HPDE6-E6E7 (cell line): ENCODE measurements around the gene ZMYND8.
A peak's percentile ranks its signal among the peaks of the same experiment; 100 is the strongest.
"Not testable (repeated sequence)": the region's sequence is repeated elsewhere in the genome, so short reads cannot be mapped to it uniquely, and the experiment has no call there.

ENCODE experiments used
- DNase-seq: peaks from one replicate; pipeline ENCODE4 v3.0.0; 2011; ENCODE audit warnings: missing footprints; ENCODE audit errors: extremely low spot score

Gene ZMYND8

DNA sequence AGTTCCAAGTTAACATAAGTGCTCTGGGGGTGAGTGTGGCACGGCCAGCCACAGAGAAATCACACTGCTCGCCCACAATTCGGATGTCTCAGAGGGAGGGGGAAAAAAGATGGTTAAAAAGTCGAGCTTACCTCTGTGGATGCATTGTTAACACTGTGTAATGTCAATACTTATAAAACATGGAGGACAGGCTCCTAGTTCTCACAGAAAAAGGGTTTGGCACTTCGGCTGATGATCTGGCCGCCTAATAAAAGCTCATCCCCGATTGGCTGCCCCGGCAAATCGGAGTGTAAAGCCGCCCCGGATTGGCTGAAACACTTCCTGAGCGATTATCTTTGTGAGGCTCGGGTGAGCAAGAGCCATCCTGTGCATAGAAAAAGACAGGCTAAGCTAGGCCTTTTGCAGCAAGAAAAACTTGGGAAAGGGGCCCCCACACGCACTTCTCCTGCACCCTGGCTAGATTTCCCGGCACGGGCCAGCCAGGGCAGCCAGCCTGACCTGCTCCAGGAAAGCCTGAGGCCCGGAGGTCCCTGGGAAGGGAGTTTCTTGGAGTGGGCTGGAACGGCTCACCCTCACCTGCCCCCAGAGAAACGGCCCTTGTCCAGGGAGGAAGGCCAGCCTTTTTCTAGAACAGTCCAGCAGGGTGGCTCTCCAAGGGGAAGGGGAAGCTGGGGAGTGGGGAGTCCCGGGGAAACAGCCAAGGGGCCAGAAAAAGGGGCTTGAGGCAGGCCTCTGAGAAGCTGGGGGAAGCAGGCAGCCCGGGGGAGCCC is at the start of gene ZMYND8:
Gene ZMYND8, minus strand, starts transcription at position 174 of the 770 bp plus-strand sequence. Its CDS starts 29 bp downstream, at position 145.
- DNase-seq = peak; percentile 100

- DNase-seq = no peak
Observed at GRCh38 chr20:47405775-47406325, 49.4 kb upstream of the ZMYND8 start.

- no peak for DNase-seq
Observed at GRCh38 chr20:47400685-47401084, 44.2 kb upstream of the ZMYND8 start.

DNA sequence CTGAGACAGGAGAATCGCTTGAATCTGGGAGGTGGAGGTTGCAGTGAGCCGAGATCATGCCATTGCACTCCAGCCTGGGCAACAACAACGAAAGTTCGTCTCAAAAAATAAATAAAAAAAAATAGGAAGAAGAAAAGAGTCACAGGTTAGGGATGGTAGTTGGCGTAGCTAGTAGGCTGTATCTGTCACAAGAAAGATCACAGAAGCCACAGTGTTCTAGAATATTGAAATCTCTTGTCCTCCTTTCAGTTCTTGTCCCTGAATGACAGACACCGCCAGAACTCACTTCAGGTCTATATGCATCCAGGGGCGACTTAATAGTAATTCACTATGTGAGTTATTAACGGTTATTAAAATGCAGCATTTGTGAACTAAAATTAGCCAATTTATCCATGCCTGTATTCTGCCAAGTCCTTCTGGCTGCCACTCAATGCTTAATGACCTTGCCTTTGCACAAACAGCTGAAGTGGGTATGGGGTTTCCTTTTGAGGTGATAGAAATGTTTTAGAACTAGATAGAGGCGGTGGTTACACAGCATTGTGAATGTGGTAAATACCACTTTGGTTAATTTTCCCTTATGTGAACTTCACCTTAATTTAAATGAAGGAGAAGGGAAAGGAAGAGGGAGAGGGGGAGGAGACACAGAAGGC is 41.3 kb upstream of the ZMYND8 start:
- no peak for DNase-seq

- DNase-seq = no peak
Observed at GRCh38 chr20:47396762-47397476, 40.4 kb upstream of the ZMYND8 start.

DNA sequence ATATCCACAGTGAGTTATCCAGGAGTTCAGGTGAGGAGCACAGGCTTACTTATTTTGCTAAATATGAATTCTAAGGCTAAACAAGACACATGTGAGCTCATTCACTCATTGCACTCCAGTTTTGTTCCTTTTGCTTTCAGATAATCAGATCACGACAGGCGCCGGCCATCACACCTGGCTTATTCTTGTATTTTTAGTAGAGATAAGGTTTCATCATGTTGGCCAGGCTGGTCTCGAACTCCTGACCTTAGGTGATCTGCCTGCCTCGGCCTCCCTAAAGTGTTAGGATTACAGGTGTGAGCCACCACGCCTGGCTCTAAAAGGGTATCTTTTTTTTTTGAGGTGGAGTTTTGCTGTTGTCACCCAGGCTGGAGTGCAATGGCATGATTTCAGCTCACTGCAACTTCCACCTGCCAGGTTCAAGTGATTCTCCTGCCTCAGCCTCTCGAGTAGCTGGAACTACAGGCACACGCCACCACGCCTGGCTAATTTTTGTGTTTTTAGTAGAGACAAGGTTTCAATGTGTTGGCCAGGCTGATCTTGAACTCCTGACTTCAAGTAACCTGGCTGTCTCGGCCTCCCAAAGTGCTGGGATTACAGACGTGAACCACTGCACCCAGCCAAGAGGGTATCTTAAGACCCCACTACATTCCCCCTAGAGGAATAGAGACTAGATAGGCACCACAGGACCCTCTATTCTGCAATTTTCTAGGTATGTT is 37.5 kb upstream of the ZMYND8 start:
- not testable (repeated sequence) for DNase-seq

GRCh38 chr20:47392721-47393073 is 36.2 kb upstream of the ZMYND8 start:
- DNase-seq = peak; percentile 99

- peak; percentile 90 for DNase-seq
Observed at GRCh38 chr20:47392015-47392720, 35.7 kb upstream of the ZMYND8 start.

GRCh38 chr20:47391276-47392010 is 34.9 kb upstream of the ZMYND8 start:
- DNase-seq = no peak

- DNase-seq = peak; percentile 82
Observed at GRCh38 chr20:47389867-47390347, 33.4 kb upstream of the ZMYND8 start.

DNA sequence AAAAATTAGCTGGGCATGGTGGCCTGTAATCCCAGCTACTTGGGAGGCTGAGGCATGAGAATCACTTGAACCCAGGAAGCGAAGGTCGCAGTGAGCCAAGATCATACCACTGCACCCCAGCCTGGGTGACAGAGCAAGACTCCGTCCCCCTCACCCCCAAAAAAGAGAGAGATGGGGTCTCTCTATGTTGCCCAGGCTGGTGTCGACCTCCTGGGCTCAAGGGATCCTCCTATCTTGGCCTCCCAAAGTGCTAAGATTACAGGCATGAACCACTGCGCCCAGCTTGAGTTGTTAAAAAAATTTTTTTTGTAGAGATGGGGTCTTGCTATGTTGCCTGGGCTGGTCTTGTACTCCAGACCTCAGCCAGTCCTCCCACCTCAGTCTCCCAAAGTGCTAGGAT is 29.5 kb upstream of the ZMYND8 start:
- not testable (repeated sequence) for DNase-seq

DNA sequence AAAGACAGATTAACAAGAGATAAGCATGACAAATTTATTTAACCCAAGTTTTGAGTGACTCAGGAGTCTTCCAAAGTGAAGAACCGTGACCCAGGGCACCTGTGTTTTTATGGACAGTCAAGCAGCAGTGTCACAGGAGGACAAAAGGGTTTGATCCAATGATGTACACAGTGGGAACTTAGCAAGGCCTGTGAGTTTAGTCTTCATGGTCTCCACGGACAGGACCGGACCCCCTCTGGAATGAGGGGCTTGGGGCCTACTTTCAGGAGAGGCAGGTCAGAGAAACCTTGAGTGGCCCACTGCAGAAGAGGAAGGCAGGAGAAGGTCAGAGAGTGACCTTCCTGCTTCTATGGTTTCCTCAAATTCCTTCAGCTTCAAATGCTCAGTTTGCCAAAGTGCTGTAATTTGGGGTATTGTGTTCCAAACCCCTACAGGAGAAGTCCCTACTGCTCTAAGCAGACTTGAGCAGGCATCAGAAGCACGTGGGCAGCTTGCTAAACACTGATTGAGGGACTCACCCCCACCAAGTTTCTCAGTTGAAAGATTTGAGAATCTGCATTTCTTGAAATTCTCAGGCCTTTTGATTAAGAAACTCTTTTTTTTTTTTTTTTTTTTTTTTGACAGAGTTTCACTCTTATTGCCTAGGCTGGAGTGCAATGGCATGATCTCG is 26.4 kb upstream of the ZMYND8 start:
- DNase-seq = no peak

DNA sequence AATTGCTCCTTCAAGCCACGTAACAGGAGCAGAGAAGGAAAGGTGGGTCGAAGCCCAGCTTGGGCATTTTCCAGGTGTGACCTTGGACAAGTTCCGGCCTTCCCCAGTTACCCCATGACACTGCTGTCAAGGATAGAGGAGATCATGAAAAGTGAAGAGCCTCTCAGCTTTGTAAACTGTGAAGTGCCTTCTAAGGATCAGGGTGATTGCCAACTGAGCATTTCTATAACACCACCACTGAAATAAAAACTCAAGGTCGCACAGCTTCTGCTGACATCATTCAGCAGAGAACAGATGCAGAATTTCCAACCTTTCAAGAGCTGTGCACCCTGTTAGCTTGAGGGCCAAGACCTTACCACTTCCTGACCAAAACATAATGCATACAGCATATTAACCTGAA is 24.0 kb upstream of the ZMYND8 start:
- no peak for DNase-seq

- no peak for DNase-seq
Observed at GRCh38 chr20:47379433-47380150, 23.1 kb upstream of the ZMYND8 start.

- no peak for DNase-seq
Observed at GRCh38 chr20:47377122-47377722, 20.7 kb upstream of the ZMYND8 start.

GRCh38 chr20:47376096-47376643 is 19.7 kb upstream of the ZMYND8 start:
- not testable (repeated sequence) for DNase-seq

DNA sequence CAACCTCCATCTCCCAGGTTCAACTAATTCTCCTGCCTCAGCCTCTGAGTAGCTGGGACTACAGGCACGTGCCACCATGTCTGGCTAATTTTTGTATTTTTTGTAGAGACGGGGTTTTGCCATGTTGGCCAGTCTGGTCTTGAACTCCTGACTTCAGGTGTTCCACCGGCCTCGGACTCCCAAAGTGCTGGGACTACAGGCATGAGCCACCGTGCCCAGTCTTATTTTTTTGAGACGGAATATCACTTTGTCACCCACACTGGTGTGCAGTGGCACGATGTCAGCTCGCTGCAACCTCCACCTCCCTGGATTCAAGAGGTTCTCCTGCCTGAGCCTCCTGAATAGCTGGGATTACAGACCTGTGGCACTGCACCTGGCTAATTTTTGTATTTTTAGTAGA is 17.6 kb upstream of the ZMYND8 start:
- not testable (repeated sequence) for DNase-seq

DNA sequence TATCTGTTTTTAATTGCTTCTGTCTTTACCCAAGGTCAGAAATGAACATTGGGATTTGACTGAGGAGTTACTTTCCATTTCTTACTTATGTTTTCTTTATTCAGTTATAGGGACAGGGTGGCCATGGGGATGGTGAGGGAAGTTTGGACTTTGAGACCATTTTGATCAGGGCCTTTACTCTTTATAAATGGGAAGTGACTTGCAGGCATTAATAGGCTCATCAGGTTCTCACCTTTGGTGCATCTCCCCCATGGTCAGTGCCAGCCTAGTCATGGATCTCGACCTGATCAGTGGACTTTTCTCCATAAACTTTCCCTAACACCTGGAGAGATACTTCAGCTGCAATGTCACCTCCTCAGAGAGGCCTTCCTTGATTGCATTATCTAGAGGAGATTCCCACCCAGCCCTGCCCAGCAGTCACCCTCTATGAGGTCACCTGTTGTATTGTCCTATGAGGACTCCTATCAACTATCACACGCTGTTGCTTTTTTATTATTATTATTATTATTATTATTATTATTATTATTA is 16.8 kb upstream of the ZMYND8 start:
- DNase-seq = no peak
